Esophagus squamous epithelium (tissue), 4 donors: ENCODE data around the gene DHRS4L2.
"Not testable (repeated sequence)": the region's sequence is repeated elsewhere in the genome, so short reads cannot be mapped to it uniquely, and the experiment has no call there.

ENCODE experiments used
- POLR2A ChIP-seq, 4 donors: fragments of 450-650 bp; IDR thresholded peaks; one replicate each; pipeline ENCODE4 v1.6.1; 2017; ENCODE audit warnings: antibody characterized with exemption in 4 of 4, mild to moderate bottlenecking in 4 of 4, moderate library complexity in 3 of 4
- TF ChIP-seq, protein P1 (sequence below), 6 experiments: fragments of 450-650 bp in 4 of 6; fragments of 200-600 bp in 2 of 6; sonication (generic) in 2 of 6; IDR thresholded peaks; one replicate each; pipeline ENCODE4 v1.5.1; 2016 to 2019; ENCODE audit warnings: antibody characterized with exemption in 6 of 6, mild to moderate bottlenecking in 4 of 6, moderate library complexity in 4 of 6

- TF ChIP-seq, protein P1, sequence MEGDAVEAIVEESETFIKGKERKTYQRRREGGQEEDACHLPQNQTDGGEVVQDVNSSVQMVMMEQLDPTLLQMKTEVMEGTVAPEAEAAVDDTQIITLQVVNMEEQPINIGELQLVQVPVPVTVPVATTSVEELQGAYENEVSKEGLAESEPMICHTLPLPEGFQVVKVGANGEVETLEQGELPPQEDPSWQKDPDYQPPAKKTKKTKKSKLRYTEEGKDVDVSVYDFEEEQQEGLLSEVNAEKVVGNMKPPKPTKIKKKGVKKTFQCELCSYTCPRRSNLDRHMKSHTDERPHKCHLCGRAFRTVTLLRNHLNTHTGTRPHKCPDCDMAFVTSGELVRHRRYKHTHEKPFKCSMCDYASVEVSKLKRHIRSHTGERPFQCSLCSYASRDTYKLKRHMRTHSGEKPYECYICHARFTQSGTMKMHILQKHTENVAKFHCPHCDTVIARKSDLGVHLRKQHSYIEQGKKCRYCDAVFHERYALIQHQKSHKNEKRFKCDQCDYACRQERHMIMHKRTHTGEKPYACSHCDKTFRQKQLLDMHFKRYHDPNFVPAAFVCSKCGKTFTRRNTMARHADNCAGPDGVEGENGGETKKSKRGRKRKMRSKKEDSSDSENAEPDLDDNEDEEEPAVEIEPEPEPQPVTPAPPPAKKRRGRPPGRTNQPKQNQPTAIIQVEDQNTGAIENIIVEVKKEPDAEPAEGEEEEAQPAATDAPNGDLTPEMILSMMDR (IDR thresholded peaks at IDR 0.05), result not testable (repeated sequence)
- not testable (repeated sequence) for TF ChIP-seq POLR2A (IDR thresholded peaks at IDR 0.05)
These were observed 10.9 kb downstream of the DHRS4L2 start for GRCh38 chr14:23999640-24000039.
